ACC112 (cell line): ENCODE data around the gene CARMIL1.
A peak's percentile ranks its signal among the peaks of the same experiment; 100 is the strongest.

Experiments used
- H2AFZ ChIP-seq: fragments of 200-600 bp; sonication (generic); one replicate; pipeline ENCODE4 v1.6.0; 2017; ENCODE audit warnings: antibody characterized with exemption, low read length; ENCODE audit not compliant: unreplicated experiment
- H3K27ac ChIP-seq: fragments of 200-600 bp; sonication (generic); 2 replicates; pipeline ENCODE4 v1.5.1; 2014; ENCODE audit warnings: low read depth, mild to moderate bottlenecking, antibody characterized with exemption, low read length, moderate library complexity
- H3K27me3 ChIP-seq: fragments of 200-600 bp; sonication (generic); 2 replicates; pipeline ENCODE4 v1.6.1; 2014; ENCODE audit warnings: mild to moderate bottlenecking, antibody characterized with exemption, low read length, moderate library complexity, mixed read lengths; ENCODE audit not compliant: insufficient read depth
- H3K36me3 ChIP-seq: fragments of 200-600 bp; sonication (generic); 2 replicates; pipeline ENCODE4 v1.6.1; 2016; ENCODE audit warnings: mild to moderate bottlenecking, antibody characterized with exemption, low read length, moderate library complexity, mixed read lengths; ENCODE audit not compliant: insufficient read depth
- H3K4me1 ChIP-seq: fragments of 200-600 bp; sonication (generic); one replicate; pipeline ENCODE4 v1.6.1; 2016; ENCODE audit warnings: low read length, mixed read lengths; ENCODE audit not compliant: insufficient read depth, unreplicated experiment, control insufficient read depth
- H3K4me3 ChIP-seq: fragments of 200-600 bp; sonication (generic); 2 replicates; pipeline ENCODE4 v1.5.1; 2014; ENCODE audit warnings: mild to moderate bottlenecking, low read depth, low read length
- H3K79me2 ChIP-seq: fragments of 200-600 bp; sonication (generic); one replicate; pipeline ENCODE4 v1.6.0; 2016; ENCODE audit warnings: low read length; ENCODE audit not compliant: control insufficient read depth, unreplicated experiment, insufficient read depth

The CARMIL1 gene

GRCh38 chr6:25322692-25323091 lies 43.5 kb downstream of the CARMIL1 start:
- Histone ChIP-seq H3K36me3 (no peaks in the 10 kb centered on the region), H3K4me3 (no peak overlapping the region), H3K4me1 (no peaks in the 10 kb centered on the region), H3K27me3 (no peaks in the 10 kb centered on the region), H2AFZ (no peak overlapping the region), H3K79me2 (no peaks in the 10 kb centered on the region), H3K27ac (no peak overlapping the region)

DNA sequence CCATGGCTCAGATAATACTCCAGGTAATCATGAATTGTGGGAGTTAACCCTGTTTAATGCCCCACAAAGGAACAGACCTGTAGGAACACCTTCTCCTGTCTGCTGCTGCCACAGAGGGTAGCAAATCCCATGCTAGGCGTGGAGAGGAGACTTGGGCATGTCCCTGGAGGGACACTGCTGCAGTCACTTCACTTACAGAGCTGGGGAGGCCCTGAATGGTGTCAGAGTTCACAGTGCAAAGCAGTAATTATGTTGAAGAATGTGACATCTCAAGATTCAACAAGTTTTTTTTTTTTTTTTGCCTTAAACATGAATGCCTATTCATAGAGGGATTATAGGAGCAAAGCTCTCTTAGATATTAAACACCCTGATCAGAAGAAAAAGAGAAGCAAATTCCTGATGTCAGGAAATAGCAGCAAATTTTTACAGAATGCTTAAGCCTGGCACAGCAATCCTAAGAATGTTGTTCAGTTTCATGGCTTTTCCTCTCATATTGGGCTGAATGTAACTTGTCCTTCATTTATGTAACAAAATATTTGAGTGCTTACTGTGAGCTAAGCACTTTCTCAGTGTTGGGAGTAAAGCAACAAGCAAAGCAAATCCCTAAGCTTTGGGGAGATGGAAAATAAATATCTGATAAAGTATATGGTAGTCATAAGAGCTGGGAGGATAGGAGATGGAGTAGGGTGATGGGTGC lies 45.0 kb downstream of the CARMIL1 start:
- Histone ChIP-seq H2AFZ (no peak overlapping the region), H3K79me2 (no peaks in the 10 kb centered on the region), H3K4me1 (no peaks in the 10 kb centered on the region), H3K27me3 (no peaks in the 10 kb centered on the region), H3K36me3 (no peaks in the 10 kb centered on the region), H3K4me3 (no peak overlapping the region), H3K27ac (no peak overlapping the region)

- Histone ChIP-seq H2AFZ (no peak overlapping the region), H3K27me3 (no peaks in the 10 kb centered on the region), H3K4me3 (no peak overlapping the region), H3K27ac (no peak overlapping the region), H3K4me1 (peaks cover 3% of the 10 kb centered on the region), H3K79me2 (no peaks in the 10 kb centered on the region), H3K36me3 (no peaks in the 10 kb centered on the region)
These were observed 47.0 kb downstream of the CARMIL1 start for GRCh38 chr6:25326126-25326525.

- Histone ChIP-seq H3K4me3 (no peak overlapping the region), H2AFZ (no peak overlapping the region), H3K4me1 (peaks cover 9% of the 10 kb centered on the region), H3K79me2 (peaks cover 1% of the 10 kb centered on the region), H3K36me3 (no peaks in the 10 kb centered on the region), H3K27me3 (no peaks in the 10 kb centered on the region), H3K27ac (no peak overlapping the region)
These were observed 47.8 kb downstream of the CARMIL1 start for GRCh38 chr6:25326960-25327359.

DNA sequence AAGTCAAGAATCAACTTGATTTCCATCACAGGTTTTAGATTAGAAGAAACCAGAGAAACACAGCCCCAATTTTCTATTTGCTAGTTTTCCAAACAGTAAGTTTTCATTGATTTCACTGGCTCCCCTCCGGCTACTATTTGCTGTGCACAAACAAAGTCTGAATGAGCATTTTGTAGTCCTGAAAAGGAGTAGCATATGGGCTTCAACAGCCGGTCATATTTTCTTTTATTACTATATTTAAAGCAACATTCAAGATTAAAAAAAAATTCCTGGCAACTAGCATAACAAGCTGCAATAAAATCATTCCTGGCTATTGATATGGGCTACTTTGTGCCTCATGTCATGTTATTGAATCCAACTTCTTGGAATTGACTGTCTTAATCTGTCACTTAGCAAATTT lies 48.3 kb downstream of the CARMIL1 start:
- Histone ChIP-seq H3K79me2 (peaks cover 4% of the 10 kb centered on the region), H3K4me1 (peaks cover 9% of the 10 kb centered on the region), H3K36me3 (no peaks in the 10 kb centered on the region), H3K27me3 (no peaks in the 10 kb centered on the region), H2AFZ (no peak overlapping the region), H3K27ac (no peak overlapping the region), H3K4me3 (no peak overlapping the region)

GRCh38 chr6:25329161-25329817 lies 50.1 kb downstream of the CARMIL1 start:
- peaks cover 9% of the 10 kb centered on the region for H3K4me1 ChIP-seq
- H3K27ac ChIP-seq = no peak overlapping the region
- H2AFZ ChIP-seq = no peak overlapping the region
- no peak overlapping the region for H3K4me3 ChIP-seq
- no peaks in the 10 kb centered on the region for H3K27me3 ChIP-seq
- H3K36me3 ChIP-seq = no peaks in the 10 kb centered on the region
- H3K79me2 ChIP-seq = peaks cover 4% of the 10 kb centered on the region

DNA sequence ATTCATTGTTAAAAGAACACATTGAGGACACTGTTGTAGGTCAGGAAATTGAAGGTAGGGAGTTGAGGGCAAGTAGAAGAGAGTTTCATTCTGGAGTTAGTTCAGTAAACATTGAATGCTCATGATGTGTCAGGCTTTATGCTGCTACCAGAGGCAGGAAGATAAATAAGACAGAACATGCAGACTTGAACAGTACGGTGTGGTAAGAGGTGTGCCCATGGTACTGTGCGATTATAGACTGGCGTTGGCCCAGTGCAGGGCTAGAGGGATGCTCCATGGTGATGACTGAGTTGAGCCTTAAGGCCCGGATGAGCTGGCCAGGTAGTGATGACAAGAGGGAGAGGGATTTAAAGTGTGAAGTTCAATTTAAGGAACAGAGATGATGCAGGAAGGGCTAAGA lies 50.8 kb downstream of the CARMIL1 start:
- Histone ChIP-seq H3K4me3 (no peak overlapping the region), H3K27me3 (no peaks in the 10 kb centered on the region), H3K79me2 (peaks cover 4% of the 10 kb centered on the region), H2AFZ (no peak overlapping the region), H3K27ac (no peak overlapping the region), H3K36me3 (no peaks in the 10 kb centered on the region), H3K4me1 (peaks cover 9% of the 10 kb centered on the region)

GRCh38 chr6:25330796-25331685 lies 51.9 kb downstream of the CARMIL1 start:
- Histone ChIP-seq H3K79me2 (peaks cover 4% of the 10 kb centered on the region), H3K4me3 (peak overlapping the region; percentile 14; the same call in 1 of the 2 replicates), H3K27me3 (no peaks in the 10 kb centered on the region), H3K27ac (no peak overlapping the region), H3K4me1 (peaks cover 9% of the 10 kb centered on the region), H3K36me3 (no peaks in the 10 kb centered on the region), H2AFZ (no peak overlapping the region)

DNA sequence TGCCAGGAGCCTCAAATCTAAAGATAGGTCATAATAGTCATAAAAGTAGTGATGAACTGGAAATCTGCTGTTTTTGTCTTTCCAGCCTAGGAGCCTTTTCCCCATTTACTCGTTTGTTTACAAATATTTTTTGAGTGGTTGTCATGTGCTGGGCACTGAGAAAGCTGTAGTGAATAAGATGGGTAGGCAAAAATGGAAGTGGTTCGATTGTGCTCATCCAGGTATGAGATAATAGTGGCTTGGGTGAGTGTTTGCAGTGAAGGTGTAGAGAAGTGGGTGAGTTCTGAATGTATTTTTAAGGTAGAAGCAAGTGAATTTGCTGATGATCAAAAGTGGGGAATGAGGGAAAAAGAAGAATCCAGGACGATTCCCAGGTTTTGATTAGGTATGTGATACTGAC lies 53.0 kb downstream of the CARMIL1 start:
- H3K36me3 ChIP-seq = no peaks in the 10 kb centered on the region
- no peak overlapping the region for H2AFZ ChIP-seq
- H3K27ac ChIP-seq = no peak overlapping the region
- peaks cover 4% of the 10 kb centered on the region for H3K79me2 ChIP-seq
- H3K4me1 ChIP-seq = peaks cover 15% of the 10 kb centered on the region
- H3K27me3 ChIP-seq = no peaks in the 10 kb centered on the region
- H3K4me3 ChIP-seq = no peak overlapping the region

DNA sequence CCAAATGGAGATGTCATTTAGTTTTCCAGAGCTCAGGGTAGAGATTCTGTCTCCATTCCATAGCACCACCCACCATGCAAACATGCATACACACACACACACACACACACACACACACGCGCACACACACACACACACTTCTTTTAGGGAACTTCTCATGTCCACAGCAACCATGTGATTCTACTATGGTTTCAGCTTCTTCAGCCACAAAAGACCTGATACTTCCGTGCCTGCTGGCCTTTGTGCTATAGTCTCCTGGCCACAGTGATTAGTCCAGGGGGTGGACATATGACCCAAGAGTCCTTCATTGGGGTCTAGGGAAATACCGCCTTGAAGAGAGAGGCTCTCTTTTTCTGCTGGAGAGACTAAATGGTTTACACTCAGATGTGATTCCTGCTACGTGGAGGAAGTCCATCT lies 53.5 kb downstream of the CARMIL1 start:
- Histone ChIP-seq H3K79me2 (peaks cover 6% of the 10 kb centered on the region), H2AFZ (no peak overlapping the region), H3K27me3 (no peaks in the 10 kb centered on the region), H3K4me1 (peaks cover 18% of the 10 kb centered on the region), H3K4me3 (no peak overlapping the region), H3K27ac (no peak overlapping the region), H3K36me3 (no peaks in the 10 kb centered on the region)
